Lung (tissue), 12 donors: ENCODE data around the gene FAM131A. TPM values are rescaled to one million over a fixed set of nuclear protein-coding genes. Genes with fewer than 3 reads are reported as not detected.

ENCODE experiments used
- ATAC-seq: fragments of 200-7000 bp; cut with Tn5 transposase; one replicate; pipeline ENCODE4 v1.9.1; 2020; ENCODE audit warnings: moderate number of reproducible peaks; ENCODE audit not compliant: insufficient read depth, low FRiP score
- DNase-seq, 3 donors: peaks; one replicate each; pipeline ENCODE4 v3.0.0-alpha.2; 2013 to 2017
- H3K27ac ChIP-seq, 2 donors: one replicate each; pipeline ENCODE4 v1.5.1; 2013; ENCODE audit warnings: mild to moderate bottlenecking in 2 of 2, moderate library complexity in 2 of 2, control low read depth in 1 of 2, inconsistent platforms in 1 of 2, low read depth in 1 of 2, low read length in 1 of 2
- H3K27me3 ChIP-seq, 3 donors: one replicate each; pipeline ENCODE4 v1.5.1; 2013; ENCODE audit warnings: low read length in 2 of 3; ENCODE audit not compliant: control insufficient read depth in 3 of 3, insufficient read depth in 3 of 3
- H3K36me3 ChIP-seq, 4 donors: one replicate each; pipeline ENCODE4 v1.5.1; 2013; ENCODE audit warnings: low read length in 4 of 4, mild to moderate bottlenecking in 1 of 4, moderate library complexity in 1 of 4; ENCODE audit not compliant: control insufficient read depth in 4 of 4, insufficient read depth in 4 of 4
- H3K4me1 ChIP-seq, 5 donors: one replicate each; pipeline ENCODE4 v1.5.1; 2013; ENCODE audit warnings: low read length in 5 of 5, mild to moderate bottlenecking in 2 of 5, moderate library complexity in 1 of 5; ENCODE audit not compliant: control insufficient read depth in 5 of 5, insufficient read depth in 5 of 5
- H3K4me3 ChIP-seq: one replicate; pipeline ENCODE4 v1.5.1; 2013; ENCODE audit warnings: mild to moderate bottlenecking, control low read depth, moderate library complexity
- H3K9ac ChIP-seq, 2 donors: one replicate each; pipeline ENCODE4 v1.5.1; 2013; ENCODE audit warnings: low read length in 2 of 2, control low read depth in 1 of 2; ENCODE audit not compliant: insufficient read depth in 1 of 2
- H3K9me3 ChIP-seq, 4 donors: one replicate each; pipeline ENCODE4 v1.5.1; 2013; ENCODE audit warnings: low read length in 3 of 4, mild to moderate bottlenecking in 1 of 4, moderate library complexity in 1 of 4; ENCODE audit not compliant: control insufficient read depth in 4 of 4, insufficient read depth in 3 of 4
- CTCF ChIP-seq: IDR thresholded peaks from 2 replicates; pipeline ENCODE4 v1.5.1; 2012; ENCODE audit warnings: mild to moderate bottlenecking; ENCODE audit errors: control extremely low read depth, extremely low read depth
- WGBS, 2 donors: extraction: QIAGEN DNeasy Blood & Tissue Kit; methylation state at CpG; one replicate each; pipeline ENCODE4 v1.1.7; 2013; 5-methylcytosine and 5-hydroxymethylcytosine counted together
- polyA plus RNA-seq, 2 donors: library from polyadenylated mRNA; stranded (reverse); fragments of 200-250 nt; gene quantifications; one replicate each; pipeline ENCODE4 v1.2.1, GENCODE V29; 2013
- total RNA-seq, 2 donors: library from RNA; depleted of rRNA in 1 of 2; stranded (reverse); fragments of >200 nt in 1 of 2; gene quantifications; one replicate each; pipeline ENCODE4 v1.2.1, GENCODE V29; 2014 to 2021
- donor health status: control.
- donor health status: control.
- donor health status: Bipolar disorder and iron deficiency.
- donor health status: healthy.
- donor health status: DM: yes; HTN: yes; CAD: no.

Gene FAM131A
- total and polyA plus RNA-seq, 4 donors: 12.9 to 21.4 (median 15.7) TPM

DNA sequence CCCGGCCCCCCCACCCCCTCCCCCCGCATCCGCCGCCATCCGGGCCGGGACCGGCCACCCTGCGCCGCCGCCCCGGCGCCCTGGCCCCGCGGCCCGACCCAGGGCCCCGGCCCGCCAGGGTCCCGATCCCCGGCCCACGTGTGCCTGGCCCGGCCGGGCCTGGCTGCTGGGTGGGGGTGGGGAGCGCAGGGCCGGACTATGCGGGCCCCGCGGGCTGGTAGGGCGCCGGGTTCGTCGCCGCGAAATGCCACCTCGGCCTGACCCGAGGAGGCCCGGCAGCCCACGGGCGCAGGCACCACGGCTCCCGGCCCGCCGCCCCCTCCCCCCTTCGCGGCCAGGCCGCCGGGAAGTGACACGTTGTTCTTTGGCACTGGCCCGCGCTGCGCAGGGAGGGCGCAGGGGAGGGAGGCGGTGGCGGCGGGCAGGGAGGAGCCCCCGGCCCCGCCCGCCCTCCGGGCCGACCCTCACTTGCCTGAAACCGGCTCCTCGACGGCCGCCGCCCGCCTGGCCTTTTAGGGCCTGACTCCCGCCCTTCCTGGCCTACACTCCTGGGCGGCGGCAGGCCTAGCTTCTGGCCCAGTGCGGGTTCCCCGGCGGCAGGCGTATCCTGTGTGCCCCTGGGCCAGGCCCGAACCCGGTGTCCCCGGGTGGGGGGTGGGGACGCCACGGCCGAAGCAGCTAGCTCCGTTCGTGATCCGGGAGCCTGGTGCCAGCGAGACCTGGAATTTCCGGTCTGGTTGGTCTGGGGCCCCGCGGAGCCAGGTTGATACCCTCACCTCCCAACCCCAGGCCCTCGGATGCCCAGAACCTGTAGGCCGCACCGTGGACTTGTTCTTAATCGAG is 22.5 kb upstream of the FAM131A start:
- WGBS, 2 donors: 1% methylated on average over 44 to 88 of the region's 89 CpGs
- Histone ChIP-seq H3K27ac (peak overlapping the region; percentile 98 to 99), H3K9ac (peak overlapping the region; percentile 63 to 65), H3K4me1 (peaks cover 3 to 30% (median 22%) of the 10 kb centered on the region in 5 donors), H3K27me3 (no peaks in the 10 kb centered on the region), H3K9me3 (no peaks in the 10 kb centered on the region), H3K36me3 (peaks cover 0 to 18% (median 2%) of the 10 kb centered on the region in 4 donors), H3K4me3 (peak overlapping the region; percentile 94)
- DNase-seq (peak; percentile 82 to 90 (median 86)), ATAC-seq (peak; percentile 68)
- no peak for TF ChIP-seq CTCF

DNA sequence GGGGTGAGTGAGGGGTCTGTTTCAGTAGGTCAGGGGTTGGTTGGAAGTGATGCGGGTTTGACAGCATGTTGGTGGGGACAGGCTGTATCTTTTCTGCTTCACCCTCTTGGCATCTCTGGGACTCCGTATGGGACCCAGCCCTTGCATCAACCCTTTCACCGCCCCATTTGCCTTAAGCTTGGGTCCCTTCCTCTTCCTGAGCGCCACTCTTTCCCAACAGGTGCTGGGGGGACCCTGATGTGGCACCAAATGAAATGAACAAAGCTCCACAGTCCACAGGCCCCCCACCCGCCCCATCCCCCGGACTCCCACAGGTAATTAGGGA is 21.9 kb upstream of the FAM131A start:
- H3K36me3 ChIP-seq: peaks cover 0 to 22% (median 3%) of the 10 kb centered on the region in 4 donors
- peak overlapping the region; percentile 94 for H3K4me3 ChIP-seq
- peak overlapping the region; percentile 98 to 99 for H3K27ac ChIP-seq
- H3K9ac ChIP-seq: peak overlapping the region; percentile 63 to 65
- WGBS, 2 donors: 10 to 13% methylated on average over 6 of the region's 6 CpGs
- ATAC-seq: no peak
- TF ChIP-seq CTCF: no peak
- peaks cover 3 to 30% (median 22%) of the 10 kb centered on the region in 5 donors for H3K4me1 ChIP-seq
- no peaks in the 10 kb centered on the region for H3K9me3 ChIP-seq
- no peak for DNase-seq
- no peaks in the 10 kb centered on the region for H3K27me3 ChIP-seq

DNA sequence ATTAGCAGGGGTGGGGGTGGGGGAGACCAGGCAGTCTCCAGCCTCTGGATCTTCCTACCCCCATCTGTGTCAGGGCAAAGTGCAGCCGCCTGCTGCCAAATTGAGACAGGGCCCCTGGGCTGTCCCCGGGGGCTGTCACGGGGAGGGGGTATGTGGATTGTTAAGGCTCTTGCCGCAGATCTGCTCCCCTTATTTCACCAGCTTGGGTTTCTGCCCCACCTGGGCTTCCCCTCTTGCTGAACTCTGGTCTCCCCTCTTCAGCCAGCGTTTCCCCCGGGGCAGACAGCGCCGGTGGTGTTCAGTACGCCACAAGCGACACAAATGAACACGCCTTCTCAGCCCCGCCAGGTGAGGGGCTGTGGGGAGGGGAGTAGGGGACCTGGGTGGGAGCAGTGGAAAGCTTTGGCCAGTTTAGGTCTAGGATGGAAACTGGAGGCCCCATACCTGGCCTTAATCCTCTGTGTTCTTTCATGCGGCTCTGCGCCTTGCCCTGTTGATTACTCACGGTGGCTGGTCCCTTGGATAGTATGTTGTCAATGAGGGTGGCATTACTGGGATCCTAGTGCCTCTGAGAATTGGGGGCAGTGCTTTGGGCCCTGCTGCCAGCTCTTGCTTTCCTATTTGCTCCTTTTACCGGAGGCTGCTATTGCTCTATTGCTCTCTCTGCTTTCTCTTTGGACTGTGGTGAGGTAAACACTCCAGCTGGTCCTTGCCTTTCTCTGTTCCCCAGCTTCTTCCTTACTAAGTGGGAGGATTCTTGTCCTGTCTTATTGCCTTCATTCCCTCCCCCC is 21.3 kb upstream of the FAM131A start:
- no peak for ATAC-seq
- Histone ChIP-seq H3K36me3 (peaks cover 4 to 27% (median 9%) of the 10 kb centered on the region in 4 donors), H3K27me3 (no peaks in the 10 kb centered on the region), H3K27ac (peak overlapping the region; percentile 98 to 99), H3K9ac (peak overlapping the region in 1 of 2 donors; percentile 19), H3K4me3 (peak overlapping the region; percentile 94), H3K9me3 (no peaks in the 10 kb centered on the region), H3K4me1 (peaks cover 3 to 30% (median 22%) of the 10 kb centered on the region in 5 donors)
- DNase-seq: no peak
- TF ChIP-seq CTCF: no peak
- WGBS, 2 donors: 42 to 64% methylated on average over 16 of the region's 16 CpGs
